H1 (cell line): ENCODE results near the gene ATP23. TPM values are rescaled to one million over a fixed set of nuclear protein-coding genes. Genes with fewer than 3 reads are reported as not detected.

Experiments
- BCL11A ChIP-seq, 2 experiments: IDR thresholded peaks; one replicate each; pipeline ENCODE4 v1.6.1; 2011; ENCODE audit warnings: low read depth in 2 of 2, low read length in 2 of 2, mild to moderate bottlenecking in 2 of 2
- CHD2 ChIP-seq: IDR thresholded peaks from 2 replicates; pipeline ENCODE4 v1.6.1; 2012; ENCODE audit warnings: low read length, improper control_type of control experiment
- CTBP2 ChIP-seq: IDR thresholded peaks from 2 replicates; pipeline ENCODE4 v1.7.0; 2011; ENCODE audit warnings: borderline replicate concordance, mild to moderate bottlenecking, moderate library complexity, mixed read lengths, low read length; ENCODE audit not compliant: insufficient read depth, insufficient read length
- EZH2 ChIP-seq: fragments of 200-600 bp; sonication (generic); IDR thresholded peaks from 2 replicates; pipeline ENCODE4 v1.7.1; 2012; ENCODE audit warnings: low read depth, mild to moderate bottlenecking, moderate library complexity, low read length, inconsistent platforms; ENCODE audit not compliant: severe bottlenecking
- RAD21 ChIP-seq, 2 experiments: IDR thresholded peaks in 1 of 2; conservative IDR thresholded peaks in 1 of 2; 2 replicates each; pipeline ENCODE4 v1.6.1; 2011; ENCODE audit warnings: low read depth in 2 of 2, low read length in 2 of 2, improper control_type of control experiment in 1 of 2, inconsistent platforms in 1 of 2, mild to moderate bottlenecking in 1 of 2, moderate library complexity in 1 of 2
- SP1 ChIP-seq: IDR thresholded peaks from 2 replicates; pipeline ENCODE4 v1.6.1; 2011; ENCODE audit warnings: low read depth, low read length
- TAF1 ChIP-seq: IDR thresholded peaks from 2 replicates; pipeline ENCODE4 v1.6.1; 2011; ENCODE audit warnings: mild to moderate bottlenecking, low read depth, low read length
- TAF7 ChIP-seq: optimal IDR thresholded peaks from 2 replicates; pipeline ENCODE3; 2011; ENCODE audit warnings: low read depth, mild to moderate bottlenecking, inconsistent platforms, low read length, moderate library complexity, borderline replicate concordance
- polyA plus RNA-seq, 7 experiments: library from polyadenylated mRNA; depleted of rRNA in 3 of 7; stranded (reverse) in 5 of 7; unstranded in 2 of 7; fragments of >200 nt in 5 of 7; fragments of 200-250 nt in 2 of 7; gene quantifications; 1 replicate in 5 of 7; 2 replicates in 1 of 7; 4 replicates in 1 of 7; pipeline versions ENCODE4 v1.2.1 to v1.2.3, GENCODE V29; 2011 to 2013; ENCODE audit warnings: missing spikeins in 2 of 7, mixed read lengths in 2 of 7
- total RNA-seq: library from RNA; stranded (reverse); fragmentation: NEBNext Ultra II Directional; extraction: Animal tissue kit (Norgen Biotek cat#: 25700); gene quantifications from 2 replicates; pipeline ENCODE4 v1.2.1, GENCODE V29; 2021

ATP23 gene
- total and polyA plus RNA-seq, 2 of the 8 experiments (the other 6 are each of a cell fraction or from before 2014, with no cell fraction given), result 10.2 to 13.5 TPM

- TF ChIP-seq TAF1 (no peak), CHD2 (no peak), BCL11A (IDR thresholded peaks at IDR 0.05; ENCODE audit: low read depth in 2 of 2, low read length in 2 of 2) (no peak), TAF7 (no peak), SP1 (no peak), EZH2 (no peak), CTBP2 (no peak), RAD21 (IDR thresholded peaks at IDR 0.05 in 1 of 2, conservative IDR thresholded peaks at IDR 0.05 in 1 of 2; ENCODE audit: low read depth in 2 of 2, low read length in 2 of 2) (no peak)
These were observed 14.3 kb upstream of the ATP23 start (continued) for GRCh38 chr12:57927086-57927485.
